H4 (cell line): ENCODE results near the gene DCHS2. TPM values are rescaled to one million over a fixed set of nuclear protein-coding genes. Genes with fewer than 3 reads are reported as not detected.

Experiments
- DNase-seq: peaks from one replicate; pipeline ENCODE4 v3.0.0-alpha.2; 2015; ENCODE audit warnings: low spot score
- total RNA-seq: library from RNA; depleted of rRNA; stranded (reverse); fragments of >200 nt; shearing (Covaris generic); gene quantifications from 2 replicates; pipeline ENCODE4 v1.2.3, GENCODE V29; 2014

Gene DCHS2
- total RNA-seq, 1 experiment from 2014 or later: 0.29 TPM

GRCh38 chr4:154317201-154317999 is 174.2 kb downstream of the DCHS2 start:
- no peak for DNase-seq

- DNase-seq: no peak
These were observed 175.9 kb downstream of the DCHS2 start for GRCh38 chr4:154315741-154316140.

- peak; percentile 20 for DNase-seq
These were observed 177.4 kb downstream of the DCHS2 start for GRCh38 chr4:154314248-154314647.

DNA sequence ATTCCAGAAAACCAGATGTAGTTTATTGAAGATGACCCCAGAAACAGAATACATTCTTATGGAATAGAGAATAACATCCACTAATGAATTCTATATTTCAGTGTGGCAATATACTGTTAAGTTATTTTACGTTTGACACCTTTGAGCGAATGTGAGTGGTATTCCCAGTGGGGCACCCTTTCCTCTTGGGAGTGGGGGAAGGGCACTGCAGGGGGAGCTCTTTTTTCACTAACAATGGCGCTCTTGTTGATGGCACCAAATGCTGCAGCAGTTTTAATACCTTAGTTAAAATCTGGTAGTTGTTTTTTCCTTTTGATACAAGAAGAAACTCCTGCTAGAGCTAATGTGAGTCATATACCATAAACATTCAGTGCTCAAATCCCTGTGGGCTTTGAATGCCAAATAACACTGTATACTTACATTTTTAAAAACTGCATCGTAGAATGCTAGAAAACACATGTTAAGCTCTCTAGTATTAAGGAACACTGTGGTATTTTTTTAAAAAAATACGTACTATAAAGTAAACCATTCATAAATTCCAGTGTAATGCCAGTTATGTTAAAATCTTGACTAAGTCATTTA is 178.5 kb downstream of the DCHS2 start:
- no peak for DNase-seq

DNA sequence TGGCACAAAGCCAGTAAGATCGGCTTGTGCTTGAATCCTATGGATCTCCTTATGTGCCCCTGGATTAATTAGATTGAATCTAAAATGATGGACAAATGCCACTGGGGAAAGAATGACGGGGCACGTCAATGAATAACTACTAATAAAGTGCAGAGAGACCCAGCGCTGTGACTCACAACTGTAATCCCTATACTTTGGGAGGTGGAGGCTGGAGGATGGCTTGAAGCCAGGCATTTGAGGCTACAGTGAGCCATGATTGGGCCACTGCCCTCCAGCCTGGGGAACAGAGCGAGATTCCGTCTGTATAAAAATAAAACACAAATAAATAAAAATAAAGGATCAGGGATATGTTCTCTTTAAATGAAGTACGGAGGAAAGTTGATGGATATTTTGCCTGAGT is 179.4 kb downstream of the DCHS2 start:
- DNase-seq: no peak

GRCh38 chr4:154310578-154310977 is 181.0 kb downstream of the DCHS2 start:
- DNase-seq: no peak

DNA sequence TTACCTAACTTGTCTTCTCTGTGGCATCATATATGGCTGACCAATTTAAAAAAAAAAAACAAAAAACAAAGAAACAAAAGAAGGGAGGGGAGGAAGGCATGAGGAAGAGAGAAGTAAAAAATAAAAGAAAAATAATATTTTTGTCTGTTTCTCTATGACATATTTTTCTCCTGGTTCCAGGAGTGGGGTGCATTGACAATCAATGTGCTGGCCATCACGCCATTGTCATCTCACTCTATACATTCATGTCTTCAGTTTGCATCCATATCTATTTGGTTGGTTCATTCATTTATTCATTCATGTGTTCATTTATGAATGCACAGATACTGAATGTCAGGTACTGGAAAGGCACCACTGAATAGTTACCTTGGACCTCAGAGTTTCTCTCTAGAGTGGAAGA is 183.4 kb downstream of the DCHS2 start:
- no peak for DNase-seq

GRCh38 chr4:154307451-154307850 is 184.1 kb downstream of the DCHS2 start:
- no peak for DNase-seq

GRCh38 chr4:154305616-154306015 is 186.0 kb downstream of the DCHS2 start:
- DNase-seq: no peak

DNA sequence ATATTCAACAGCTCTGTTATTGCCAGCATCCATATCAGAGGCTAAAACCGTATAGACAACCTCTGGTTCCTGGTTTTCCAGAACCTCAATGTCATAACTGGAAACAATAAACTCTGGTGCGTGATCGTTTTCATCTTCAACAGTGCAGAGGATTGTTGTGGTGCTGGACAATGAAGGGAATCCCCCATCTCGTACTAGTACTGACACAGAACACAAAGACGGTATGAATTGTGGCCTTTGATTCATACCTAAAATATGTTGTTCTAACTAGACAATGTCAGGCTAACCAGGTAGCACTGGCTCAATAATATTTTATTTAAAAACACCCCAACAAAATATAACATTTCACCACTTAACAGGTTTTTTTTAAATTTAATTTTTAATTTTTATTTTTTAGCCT is 186.9 kb downstream of the DCHS2 start:
- DNase-seq: no peak

- DNase-seq: no peak
These were observed 196.8 kb downstream of the DCHS2 start for GRCh38 chr4:154294652-154295350.

GRCh38 chr4:154293427-154293826 is 198.2 kb downstream of the DCHS2 start:
- no peak for DNase-seq

DNA sequence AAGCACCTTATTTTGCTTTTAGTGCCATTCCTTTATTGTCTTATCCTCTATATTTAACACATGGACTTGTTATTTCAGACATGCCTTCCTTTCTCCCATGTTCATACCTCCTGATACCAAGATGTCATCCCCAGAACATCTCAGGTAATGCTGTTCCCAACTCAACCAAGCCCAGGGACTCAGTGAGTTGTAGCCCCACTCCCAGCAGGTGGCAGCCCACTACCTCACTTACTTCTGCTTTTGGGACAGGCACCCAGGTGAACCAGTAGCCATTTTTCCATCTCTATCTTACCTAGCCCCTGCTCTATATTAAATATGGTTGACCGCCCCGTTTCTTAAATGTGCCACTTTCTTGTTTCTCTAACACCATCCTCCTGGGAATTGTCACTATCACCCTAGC is 199.0 kb downstream of the DCHS2 start:
- no peak for DNase-seq

DNA sequence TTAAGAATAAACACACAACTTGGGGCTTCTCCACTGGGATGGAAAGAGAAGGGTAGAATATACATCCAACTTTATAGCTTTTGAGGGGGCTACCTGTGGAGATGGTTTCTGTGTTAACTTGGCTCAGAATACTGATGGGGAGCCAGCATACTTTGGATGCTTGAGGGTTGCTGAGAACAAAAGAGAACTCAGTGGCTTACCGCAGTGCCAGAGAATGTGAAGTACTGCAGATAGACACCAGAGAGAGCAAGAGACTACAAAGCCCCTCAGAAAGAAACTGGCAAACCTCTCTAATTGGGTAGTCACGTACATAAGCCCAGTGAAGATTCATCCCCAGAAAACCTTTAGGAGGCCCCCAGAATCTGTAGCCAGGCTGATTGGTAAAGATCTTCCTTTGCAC is 214.4 kb downstream of the DCHS2 start:
- no peak for DNase-seq

GRCh38 chr4:154276496-154276895 is 215.1 kb downstream of the DCHS2 start:
- DNase-seq: no peak

GRCh38 chr4:154254999-154255398 is 236.6 kb downstream of the DCHS2 start:
- no peak for DNase-seq

GRCh38 chr4:154234576-154234975 is 257.0 kb downstream of the DCHS2 start:
- DNase-seq: no peak

DNA sequence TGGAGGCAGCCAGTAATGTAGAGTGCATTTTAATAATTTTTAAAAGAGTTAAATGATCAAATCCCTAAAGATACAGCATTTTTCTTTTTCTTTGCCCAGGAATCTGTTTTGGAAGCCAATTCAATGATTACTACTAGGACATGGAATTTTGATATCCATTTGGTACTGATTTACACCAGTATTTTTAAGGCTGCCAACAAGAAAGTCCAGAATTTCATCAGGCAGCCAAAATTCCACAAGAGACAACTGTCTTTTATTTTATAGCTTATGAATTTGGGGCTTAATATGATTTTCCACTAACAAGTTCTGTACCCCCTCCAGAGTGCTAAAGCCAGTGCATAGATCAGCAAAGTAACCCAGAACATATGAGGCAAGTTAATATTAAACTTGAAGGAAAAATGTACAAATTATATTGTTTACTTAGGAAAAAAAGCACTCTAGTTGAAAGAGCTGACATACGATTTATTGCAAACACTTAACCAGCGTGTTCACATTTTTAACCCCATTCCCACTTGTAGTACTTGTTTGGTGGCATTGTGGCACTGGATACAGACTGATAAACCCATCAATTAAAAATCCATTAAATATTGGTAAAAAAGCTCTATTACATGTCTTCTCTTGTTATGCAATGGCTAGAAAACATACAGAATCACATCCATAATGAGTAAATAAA is 259.7 kb downstream of the DCHS2 start:
- no peak for DNase-seq

DNA sequence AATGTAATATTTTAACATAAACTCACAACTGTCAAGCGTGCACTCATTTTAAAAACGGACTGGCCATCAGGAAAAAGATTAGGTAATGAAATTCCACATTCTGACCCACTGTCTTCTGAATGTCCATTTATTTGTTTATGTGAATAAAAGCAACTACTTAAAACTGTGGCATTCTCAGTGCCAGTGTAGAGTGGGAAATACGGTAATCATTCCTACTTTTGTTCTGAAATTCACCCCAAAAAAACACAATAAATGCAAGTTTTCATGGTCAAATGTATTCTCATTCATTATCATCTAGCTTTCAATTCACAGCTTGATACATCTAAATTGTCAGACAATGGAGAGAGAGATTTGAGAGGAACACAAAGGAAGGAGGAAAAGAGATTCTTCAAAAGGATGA is 260.9 kb downstream of the DCHS2 start:
- DNase-seq: no peak

DNA sequence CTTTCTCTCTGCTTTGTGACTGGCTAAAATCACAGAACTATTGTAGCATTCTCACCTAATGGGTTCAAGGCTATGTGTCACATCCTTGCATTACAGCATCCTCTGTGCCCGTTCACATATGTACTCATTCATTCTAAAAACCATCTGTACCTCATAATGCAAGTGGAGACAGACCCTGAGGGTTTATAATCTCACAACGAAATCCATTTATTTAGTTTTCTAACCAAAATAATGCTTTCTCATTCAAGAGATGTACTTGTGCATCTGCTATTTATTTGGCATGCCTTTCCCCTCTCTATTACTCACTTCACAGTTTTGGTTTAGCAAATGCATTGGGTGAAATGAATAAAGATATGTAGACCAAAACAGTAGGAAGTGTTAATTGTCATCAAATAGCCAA is 261.5 kb downstream of the DCHS2 start:
- no peak for DNase-seq

DNA sequence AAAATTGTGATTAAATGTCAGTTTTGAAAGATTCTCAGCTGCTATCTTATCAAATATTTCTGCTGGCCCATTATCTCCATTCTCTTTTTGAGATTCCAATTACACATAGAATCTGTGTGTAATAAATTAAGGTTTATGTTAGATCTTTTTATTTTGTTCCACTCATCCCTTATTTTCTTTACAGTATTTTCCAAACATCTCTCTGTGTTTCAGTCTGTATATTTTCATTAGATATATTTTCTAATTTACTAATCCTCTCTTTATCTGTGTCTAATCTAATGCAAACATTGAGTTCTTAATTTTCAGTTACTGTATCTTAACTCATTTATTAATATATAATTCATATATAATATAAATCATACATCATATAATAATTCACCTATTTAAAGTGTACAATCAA is 268.7 kb downstream of the DCHS2 start:
- no peak for DNase-seq

- DNase-seq: no peak
These were observed 273.5 kb downstream of the DCHS2 start for GRCh38 chr4:154218051-154218450.
